ENCODE results near the gene ZFAND2A. TPM values are rescaled to one million over a fixed set of nuclear protein-coding genes. Genes with fewer than 3 reads are reported as not detected.

ZFAND2A gene
- total and polyA plus RNA-seq, 2 of the 8 experiments (the other 6 are each of a cell fraction or from before 2014, with no cell fraction given) = 16.6 to 20.3 TPM

- Histone ChIP-seq H2BK5ac (ENCODE audit: low read depth, low read length) (no peak overlapping the region), H4K91ac (replicated peaks; ENCODE audit: insufficient read length, low read length) (no peak overlapping the region), H2BK12ac (ENCODE audit: low read depth, low read length) (no peak overlapping the region), H2AFZ (ENCODE audit: low read length) (no peak overlapping the region), H2AK5ac (ENCODE audit: low read depth, low read length) (no peak overlapping the region), H2BK20ac (ENCODE audit: low read length) (no peak overlapping the region), H3K79me1 (ENCODE audit: low read depth, low read length) (peaks cover 22% of the 10 kb centered on the region), H3K9me3 (ENCODE audit: insufficient read depth in 2 of 2, low read depth in 1 of 2, low read length in 1 of 2) (no peaks in the 10 kb centered on the region), H3K4ac (replicated peaks; ENCODE audit: insufficient read length, low read depth, low read length) (no peak overlapping the region), H3K23me2 (ENCODE audit: low read depth, low read length) (no peaks in the 10 kb centered on the region), H3K4me1 (replicated peaks in 1 of 4; ENCODE audit: control insufficient read depth in 3 of 4, insufficient read depth in 4 of 4, low read length in 3 of 4) (no peaks in the 10 kb centered on the region), H4K20me1 (replicated peaks in 1 of 2; ENCODE audit: control insufficient read depth in 1 of 2, insufficient read depth in 2 of 2, low read length in 2 of 2) (peaks cover 0 to 19% of the 10 kb centered on the region in 2 experiments), H3K4me3 (ENCODE audit: extremely low read depth in 1 of 4, insufficient read depth in 2 of 4, low read depth in 3 of 4, low read length in 4 of 4) (no peak overlapping the region), H3K36me3 (ENCODE audit: control insufficient read depth in 2 of 4, insufficient read depth in 4 of 4, low read length in 3 of 4) (no peaks in the 10 kb centered on the region), H3K4me2 (ENCODE audit: insufficient read depth in 1 of 2, low read depth in 2 of 2, low read length in 2 of 2) (no peak overlapping the region), H3K79me2 (ENCODE audit: control insufficient read depth in 1 of 2, insufficient read depth in 2 of 2, low read length in 2 of 2) (peaks cover 0 to 15% of the 10 kb centered on the region in 2 experiments; a peak in 1 of 4 replicates), H3K9ac (replicated peaks in 1 of 4; ENCODE audit: extremely low read depth in 1 of 4, low read depth in 3 of 4, low read length in 3 of 4) (no peak overlapping the region), H2BK120ac (replicated peaks; ENCODE audit: low read depth, low read length) (no peak overlapping the region), H2BK15ac (ENCODE audit: low read length) (no peak overlapping the region), H3K23ac (ENCODE audit: insufficient read length) (no peak overlapping the region), H3K27me3 (replicated peaks in 1 of 4; ENCODE audit: control insufficient read depth in 3 of 4, extremely low read depth in 1 of 4, insufficient read depth in 3 of 4, low read length in 3 of 4) (no peaks in the 10 kb centered on the region), H3K27ac (ENCODE audit: low read depth, low read length) (no peak overlapping the region), H3K14ac (ENCODE audit: insufficient read length) (no peak overlapping the region), H3K18ac (ENCODE audit: extremely low read depth, low read length) (no peak overlapping the region), H4K5ac (ENCODE audit: insufficient read length, low read depth, low read length) (no peak overlapping the region), H4K8ac (ENCODE audit: extremely low read depth, insufficient read depth, low read length) (no peak overlapping the region), H3K56ac (replicated peaks; ENCODE audit: insufficient read length, low read depth, low read length) (no peak overlapping the region)
- ChIA-PET POLR2A (ENCODE audit: partially characterized antibody) (interaction anchor here (0.8 to 1.7 kb wide), 2 partner anchors 8 to 16 kb away, joined by 3 to 5 read pairs; partner anchors contain the start of gene GPER1), CTCF (ENCODE audit: partially characterized antibody) (interaction anchor here (0.8 to 1.9 kb wide), 11 partner anchors 9 to 112 kb away, joined by 3 to 8 read pairs (median 3); no protein-coding TSS in a partner anchor)
- whole genome bisulfite sequencing, 2 experiments (ENCODE audit: extremely low coverage in 1 of 2, insufficient coverage in 1 of 2, insufficient read length in 1 of 2, insufficient replicate concordance in 2 of 2, low coverage in 1 of 2, low lambda C conversion rate in 2 of 2, missing lambda C conversion rate in 1 of 2) = 93% methylated on average over 13 of the region's 13 CpGs; no CpG with 5 or more reads in 1 of the 2 experiments
- no peak for DNase-seq (ENCODE audit: low read depth in 1 of 2, low spot score in 2 of 2)
- FAIRE-seq = no peak
- no peak for TF ChIP-seq SP2 (IDR thresholded peaks at IDR 0.05; ENCODE audit: low read length)
- no peak for TF ChIP-seq BRCA1 (IDR thresholded peaks at IDR 0.05; ENCODE audit: low read depth, low read length)
- no peak for TF ChIP-seq EZH2 (IDR thresholded peaks at IDR 0.05; ENCODE audit: low read depth, low read length, severe bottlenecking)
- no peak for TF ChIP-seq SAP30 (IDR thresholded peaks at IDR 0.05; ENCODE audit: insufficient read depth, insufficient replicate concordance, low read length)
- no peak for TF ChIP-seq RAD21 (IDR thresholded peaks at IDR 0.05 in 1 of 2, conservative IDR thresholded peaks at IDR 0.05 in 1 of 2; ENCODE audit: low read depth in 2 of 2, low read length in 2 of 2)
- no peak for TF ChIP-seq JUND (IDR thresholded peaks at IDR 0.05; ENCODE audit: low read length)
- no peak for TF ChIP-seq SRF (IDR thresholded peaks at IDR 0.05; ENCODE audit: low read depth, low read length)
Observed at GRCh38 chr7:1104516-1105179, 55.3 kb downstream of the ZFAND2A start.
